Coronary artery (tissue), 2 donors: Measurements from ENCODE around the gene QRFP.
"Not testable (repeated sequence)": the region's sequence is repeated elsewhere in the genome, so short reads cannot be mapped to it uniquely, and the experiment has no call there.

Experiments
- DNase-seq: peaks from one replicate; pipeline ENCODE4 v3.0.0-alpha.2; 2017; ENCODE audit warnings: low spot score
- H3K27ac ChIP-seq, 2 donors: fragments of 200-600 bp; sonication (generic); one replicate each; pipeline ENCODE4 v1.5.1; 2016 to 2019
- H3K4me3 ChIP-seq: fragments of 200-600 bp; sonication (generic); 2 replicates; pipeline ENCODE4 v1.5.1; 2016; ENCODE audit warnings: mild to moderate bottlenecking, moderate library complexity
- CTCF ChIP-seq: fragments of 200-600 bp; sonication (generic); IDR thresholded peaks from one replicate; pipeline ENCODE4 v1.5.1; 2019; ENCODE audit warnings: antibody characterized with exemption

QRFP gene

GRCh38 chr9:130856474-130856873 lies 40.1 kb downstream of the QRFP start:
- Histone ChIP-seq H3K27ac (peak overlapping the region in 1 of 2 donors; percentile 20), H3K4me3 (no peak overlapping the region)
- no peak for TF ChIP-seq CTCF
- DNase-seq: no peak

GRCh38 chr9:130854835-130855234 lies 41.8 kb downstream of the QRFP start:
- peak; percentile 58 for DNase-seq
- H3K4me3 ChIP-seq: no peak overlapping the region
- TF ChIP-seq CTCF: no peak
- peak overlapping the region in 1 of 2 donors; percentile 17 for H3K27ac ChIP-seq

GRCh38 chr9:130854092-130854491 lies 42.5 kb downstream of the QRFP start:
- DNase-seq: no peak
- no peak overlapping the region for H3K4me3 ChIP-seq
- TF ChIP-seq CTCF: no peak
- H3K27ac ChIP-seq: peak overlapping the region in 1 of 2 donors; percentile 38

GRCh38 chr9:130852801-130853200 lies 43.8 kb downstream of the QRFP start:
- TF ChIP-seq CTCF: no peak
- Histone ChIP-seq H3K4me3 (no peak overlapping the region), H3K27ac (peak overlapping the region in 1 of 2 donors; percentile 28)
- no peak for DNase-seq

- no peak for DNase-seq
- peak overlapping the region; percentile 76 to 87 for H3K27ac ChIP-seq
These were observed 47.3 kb downstream of the QRFP start for GRCh38 chr9:130849356-130849755.

GRCh38 chr9:130848514-130848913 lies 48.1 kb downstream of the QRFP start:
- DNase-seq: not testable (repeated sequence)
- peak overlapping the region; percentile 76 to 87 for H3K27ac ChIP-seq

More at GRCh38 chr9:130849356-130849755, 47.3 kb downstream of the QRFP start:
- no peak for TF ChIP-seq CTCF
- H3K4me3 ChIP-seq: no peak overlapping the region

GRCh38 chr9:130847306-130848217 lies 49.0 kb downstream of the QRFP start:
- Histone ChIP-seq H3K4me3 (peak overlapping the region; percentile 66), H3K27ac (peak overlapping the region; percentile 87 to 99)
- no peak for TF ChIP-seq CTCF
- DNase-seq: peak; percentile 92

More at GRCh38 chr9:130848514-130848913, 48.1 kb downstream of the QRFP start:
- not testable (repeated sequence) for H3K4me3 ChIP-seq
